Astrocyte of the hippocampus (primary cell): ENCODE data around the gene KIF5A.

ENCODE experiments used
- DNase-seq: peaks from one replicate; pipeline ENCODE4 v3.0.0; 2011; ENCODE audit warnings: low read depth, low spot score

The KIF5A gene

DNA sequence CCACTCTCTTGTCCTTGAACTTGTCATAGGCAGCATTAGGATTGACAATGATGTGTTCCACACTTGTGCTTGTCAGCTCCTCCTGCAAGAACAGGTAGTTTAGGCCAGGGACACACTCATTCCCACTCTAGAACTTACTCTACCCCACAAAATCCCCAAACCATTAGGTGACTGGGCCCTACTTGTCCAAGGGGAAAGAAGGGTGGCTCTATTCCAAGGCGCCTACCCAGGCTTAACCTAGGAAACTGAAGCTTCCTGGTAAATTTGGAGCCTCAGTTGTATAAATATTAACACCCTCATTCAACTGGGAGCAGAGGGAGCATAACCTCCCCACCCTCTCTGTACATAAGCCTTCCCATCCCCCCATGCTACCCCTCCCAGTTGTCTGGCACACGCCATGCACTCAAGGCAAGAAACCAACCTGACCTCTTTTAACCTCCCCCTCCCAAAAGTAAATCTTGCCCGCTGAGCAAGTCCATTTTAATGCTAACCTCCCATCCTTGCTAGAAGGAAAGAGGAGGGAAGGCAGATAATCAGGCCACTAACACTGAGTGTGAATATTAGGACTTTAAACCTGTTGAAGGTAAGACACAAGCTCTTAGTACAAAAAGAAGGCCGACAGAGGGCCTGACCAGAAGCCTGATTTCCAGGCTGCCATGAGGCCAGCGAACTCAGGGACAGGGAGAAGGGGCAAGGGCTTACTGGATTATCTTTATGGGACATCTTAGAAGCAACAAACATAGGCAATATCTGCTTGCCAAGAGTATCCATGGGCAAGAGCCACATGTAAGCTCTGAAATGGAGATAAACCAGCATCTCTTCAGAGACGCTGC lies 13.9 kb upstream of the KIF5A start:
- DNase-seq: no peak

DNA sequence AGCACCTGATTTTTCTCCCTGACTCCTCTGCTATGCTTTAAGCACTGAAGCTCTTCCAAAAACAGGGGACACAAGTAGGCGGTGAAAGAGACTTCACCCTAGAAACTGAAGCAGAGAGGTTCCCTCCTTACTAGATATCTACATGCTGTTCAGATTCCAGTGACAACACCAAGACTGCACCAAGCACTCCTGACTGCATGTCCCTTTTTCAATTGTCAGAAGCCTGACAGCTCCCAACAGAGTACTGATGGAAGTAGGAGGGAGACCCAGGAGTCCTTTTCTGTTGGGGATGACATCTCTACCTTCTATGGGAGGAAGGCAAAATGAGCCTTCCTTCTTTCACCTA lies 13.3 kb upstream of the KIF5A start:
- DNase-seq: no peak

DNA sequence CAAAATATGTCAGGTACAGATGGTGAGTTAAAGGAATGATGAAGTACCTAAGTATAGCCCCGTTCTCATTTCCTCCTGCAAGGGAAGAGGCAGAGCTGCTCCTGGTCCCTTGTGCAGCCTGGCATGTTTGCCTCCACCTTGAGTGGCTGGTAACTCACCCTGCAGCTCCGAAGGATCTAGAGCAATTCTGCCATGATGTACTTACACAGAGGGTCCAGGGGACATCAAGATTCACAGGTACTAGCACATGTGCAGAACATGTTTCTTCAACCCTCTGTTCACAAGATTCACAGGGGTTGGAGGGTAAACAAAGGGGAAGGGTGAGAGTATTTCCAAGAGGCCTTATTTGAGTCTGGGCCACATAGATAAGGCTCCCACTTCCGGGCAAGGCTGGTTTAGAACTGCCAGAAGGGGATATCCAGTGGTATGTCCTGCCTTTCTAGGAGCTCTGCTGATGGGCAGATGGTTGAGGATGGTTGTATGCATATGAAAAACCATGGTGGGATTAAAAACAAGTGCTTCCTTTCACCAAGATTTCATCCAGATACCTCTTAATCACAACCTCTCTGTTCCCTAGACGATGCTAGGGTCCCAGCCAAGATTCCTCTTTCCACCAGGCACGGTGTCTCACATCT lies 10.6 kb upstream of the KIF5A start:
- DNase-seq: no peak

DNA sequence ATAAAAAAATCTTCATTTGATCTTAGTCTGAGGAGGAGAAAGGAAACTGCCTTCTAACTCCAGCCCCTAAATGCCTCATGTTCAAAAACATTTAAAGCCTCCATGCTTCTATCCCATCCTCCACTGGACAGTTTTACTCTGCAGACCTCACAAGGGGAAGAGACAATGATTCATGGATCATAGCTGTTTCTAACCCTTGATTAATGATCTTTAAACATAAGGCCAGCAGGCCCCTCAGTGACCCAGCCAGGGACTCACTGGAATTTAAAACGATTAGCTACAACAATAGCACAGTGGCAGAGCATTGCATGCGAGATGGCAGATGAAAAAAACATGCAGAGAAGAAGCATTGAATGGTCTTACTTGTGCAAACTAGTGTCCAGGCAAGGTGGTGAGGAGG lies 8.8 kb upstream of the KIF5A start:
- DNase-seq: no peak

DNA sequence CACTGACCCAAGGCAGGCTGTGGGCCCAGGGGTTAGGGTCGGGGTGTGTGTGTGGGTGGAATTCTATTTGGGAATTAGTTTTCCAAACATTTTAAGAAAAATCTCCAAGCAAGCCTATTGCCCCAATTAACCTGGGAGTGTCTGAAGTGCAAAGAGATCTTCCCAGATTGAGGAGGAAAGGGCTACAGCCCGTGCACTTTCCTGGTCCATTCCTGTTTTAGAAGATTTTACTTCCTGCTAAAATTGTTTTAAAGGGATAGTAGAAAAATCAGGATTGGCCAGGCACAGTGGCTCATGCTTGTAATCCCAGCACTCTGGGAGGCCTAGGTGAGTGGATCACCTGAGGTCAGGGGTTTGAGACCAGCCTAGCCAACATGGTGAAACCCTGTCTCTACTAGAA lies 8.1 kb upstream of the KIF5A start:
- no peak for DNase-seq

- DNase-seq: no peak
Observed at GRCh38 chr12:57543581-57543980, 6.3 kb upstream of the KIF5A start.

- no peak for DNase-seq
Observed at GRCh38 chr12:57545809-57546437, 3.9 kb upstream of the KIF5A start.

DNA sequence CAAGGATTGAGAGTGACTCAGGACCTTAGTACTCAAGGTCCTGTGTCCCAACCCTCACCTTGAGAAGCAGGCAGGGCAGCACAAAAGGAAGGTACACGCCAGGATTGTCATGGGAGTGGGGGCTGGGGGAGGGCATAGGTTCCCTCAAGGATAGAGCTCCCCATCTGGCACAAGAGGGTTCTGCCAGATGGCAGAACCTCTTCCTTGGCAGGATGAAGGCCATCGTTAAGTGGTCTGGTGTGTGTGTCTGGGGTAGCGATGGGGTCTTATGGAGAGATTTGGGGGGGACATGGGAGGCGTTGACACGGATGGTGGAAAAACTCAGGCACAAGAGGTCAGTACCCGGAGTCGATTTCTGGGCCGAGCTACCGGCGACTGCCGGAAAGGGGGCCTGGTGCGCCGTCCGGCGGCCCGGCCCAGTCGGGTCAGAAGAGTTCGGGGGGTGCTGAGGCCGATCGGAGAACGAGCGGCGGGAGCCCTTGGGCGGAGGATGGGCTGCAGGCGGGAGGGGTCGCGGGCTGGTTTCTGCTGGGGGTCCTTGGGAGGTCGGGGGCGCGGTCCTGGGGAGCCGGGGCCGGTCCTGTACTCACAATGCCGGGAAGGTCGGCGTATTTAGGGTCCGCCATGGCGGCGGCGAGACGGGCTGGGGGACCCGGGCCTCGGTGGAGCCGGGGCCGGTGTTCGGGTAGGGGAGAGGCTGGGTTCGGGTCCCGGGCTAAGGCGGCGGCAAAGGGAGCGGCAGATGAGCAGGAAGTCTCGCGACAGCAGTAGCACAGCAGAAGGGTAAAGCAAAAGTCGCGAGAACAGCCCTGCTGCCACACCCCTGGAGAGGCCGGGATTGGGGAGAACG lies 3.2 kb upstream of the KIF5A start, which contains the start of gene DCTN2:
Gene DCTN2 (minus strand): TSS at position 755 of the 850 bp plus-strand sequence. CDS start 129 bp downstream, at position 626.
- DNase-seq: peak; percentile 98

DNA sequence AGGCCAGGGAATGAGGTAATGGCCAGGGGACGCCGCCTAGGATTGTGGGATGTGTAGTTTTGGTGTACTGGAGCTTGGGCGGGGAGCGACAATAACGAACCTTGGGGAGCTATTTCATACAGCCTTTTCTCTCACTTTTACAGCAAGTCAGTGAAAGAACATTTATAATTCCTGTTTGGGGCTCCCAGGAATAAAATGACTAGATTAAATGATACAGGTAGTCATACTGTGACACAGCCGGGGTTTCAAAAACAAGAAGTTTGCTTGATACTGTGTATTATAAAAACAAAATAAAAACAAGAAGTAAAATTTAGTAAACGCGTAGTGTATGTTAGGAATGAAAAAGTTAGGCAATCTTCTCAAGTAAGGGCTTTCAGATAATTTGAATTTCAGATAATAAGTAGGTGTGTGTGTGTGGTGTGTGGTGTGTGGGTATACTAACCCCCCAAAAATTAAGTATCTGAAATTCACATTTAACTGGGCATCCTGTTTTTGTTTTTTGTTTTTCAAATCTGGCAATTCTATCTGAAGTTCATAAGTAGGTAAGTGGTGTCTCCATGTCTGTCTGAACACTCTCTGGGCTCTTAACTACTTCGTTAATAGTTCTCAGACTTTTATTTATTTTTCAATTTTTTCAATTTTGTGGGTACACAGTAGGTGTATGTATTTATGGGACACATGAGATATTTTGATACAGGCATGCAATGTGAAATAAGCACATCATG lies 2.4 kb upstream of the KIF5A start:
- DNase-seq: no peak

GRCh38 chr12:57548013-57548315 lies 1.9 kb upstream of the KIF5A start:
- no peak for DNase-seq

- no peak for DNase-seq
Observed at GRCh38 chr12:57548488-57548887, 1.4 kb upstream of the KIF5A start.

DNA sequence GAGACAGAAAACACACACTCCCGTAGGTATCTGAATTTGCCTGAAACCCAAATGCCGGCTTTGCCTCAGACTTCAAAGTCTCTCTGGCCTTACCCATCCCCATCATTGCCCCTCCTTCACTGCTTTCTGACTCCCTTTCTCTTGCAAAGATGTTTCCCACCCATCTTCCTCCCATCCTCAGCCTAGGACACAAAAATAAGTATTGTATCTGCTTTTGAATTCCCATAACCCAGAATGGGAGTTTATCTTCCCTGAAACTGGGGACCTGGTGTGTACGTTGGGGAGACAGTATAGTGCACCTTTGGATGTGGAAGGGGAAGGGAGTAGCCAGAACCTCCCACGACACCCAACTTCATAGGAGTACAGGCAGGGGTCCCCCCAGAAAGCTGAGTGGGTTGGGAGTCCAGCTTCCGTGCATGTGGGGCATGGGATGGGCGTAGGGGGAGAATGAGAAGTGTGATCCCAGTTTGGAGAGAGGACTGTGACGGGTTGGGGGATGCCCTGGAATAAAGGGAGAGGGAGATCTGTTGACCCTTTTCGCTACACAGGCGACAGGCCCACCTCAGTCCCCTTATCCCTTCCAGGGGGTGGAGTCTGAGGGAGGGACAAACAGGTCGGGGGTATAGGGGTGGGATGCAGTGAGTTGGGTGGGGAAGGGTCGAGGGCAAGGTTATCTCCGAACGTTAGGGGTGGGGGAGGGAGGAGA lies 488 bp upstream of the KIF5A start:
- no peak for DNase-seq

DNA sequence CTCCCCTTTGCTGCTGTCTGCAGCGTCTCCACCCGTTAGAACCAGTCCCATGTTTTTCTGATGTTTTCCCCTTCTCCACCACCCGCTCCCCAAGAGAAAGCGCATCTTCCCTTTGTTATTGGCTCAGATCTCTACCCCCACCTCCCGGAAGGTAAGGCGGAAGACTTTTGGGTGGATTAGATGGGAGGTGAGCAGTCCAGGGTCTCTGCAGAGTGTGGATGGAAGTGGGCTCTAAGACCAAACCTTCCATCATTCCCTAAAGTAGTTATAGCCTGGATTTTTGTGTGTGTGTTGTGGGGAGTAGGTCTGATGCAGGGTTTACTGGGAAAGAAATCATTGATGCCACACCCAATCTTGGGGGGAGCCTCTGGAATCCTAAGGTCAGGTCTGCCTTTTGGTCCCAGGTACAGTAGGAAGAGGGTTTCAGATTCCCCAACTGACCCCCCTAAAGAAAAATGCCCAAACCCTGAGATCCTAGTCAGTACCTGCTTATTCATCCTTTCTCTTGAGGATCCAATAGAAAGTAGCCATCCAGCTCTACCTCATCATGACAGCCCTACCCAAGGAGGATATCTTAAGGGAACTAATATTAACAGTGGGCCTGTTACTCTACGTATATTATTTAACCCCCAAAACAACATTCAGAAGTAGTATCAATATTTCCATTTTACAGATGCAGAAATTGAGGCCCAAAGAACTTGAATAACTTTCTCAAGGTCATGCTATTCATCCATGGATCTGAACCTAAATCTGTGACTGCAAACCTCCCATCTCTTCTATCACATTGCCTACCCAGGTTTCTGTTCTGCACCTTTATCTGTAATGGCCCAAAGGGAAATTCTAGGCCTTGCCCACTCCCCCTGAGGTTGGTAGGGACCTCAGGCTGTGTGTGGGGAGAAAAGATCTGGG lies 1.1 kb downstream of the KIF5A start:
- DNase-seq: no peak

GRCh38 chr12:57551637-57552305 lies 1.9 kb downstream of the KIF5A start:
- no peak for DNase-seq

GRCh38 chr12:57552306-57552651 lies 2.4 kb downstream of the KIF5A start:
- DNase-seq: no peak

DNA sequence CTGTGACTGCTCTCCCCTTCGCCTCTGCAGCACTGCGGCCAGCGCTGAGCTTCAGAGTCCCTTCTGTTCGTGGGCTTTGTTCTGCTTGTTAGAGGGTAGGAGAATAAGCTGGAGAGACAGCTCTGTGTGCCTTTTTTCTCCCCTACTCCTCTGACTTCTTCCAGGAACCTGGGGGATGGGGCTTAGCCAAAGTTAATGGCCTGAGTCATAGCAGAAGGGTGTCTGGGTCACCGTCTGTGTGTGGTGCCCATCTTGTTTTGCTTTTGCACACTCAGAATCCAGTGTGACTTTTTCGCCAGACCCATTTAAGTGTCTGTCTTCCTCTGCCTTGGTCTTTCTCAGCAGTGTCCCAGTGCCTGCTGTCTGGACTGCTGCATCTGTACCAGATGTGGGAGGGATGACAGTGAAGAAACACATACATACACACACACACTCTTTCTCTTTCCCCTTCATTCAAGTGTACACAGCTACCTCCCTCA lies 3.0 kb downstream of the KIF5A start:
- peak; percentile 63 for DNase-seq

DNA sequence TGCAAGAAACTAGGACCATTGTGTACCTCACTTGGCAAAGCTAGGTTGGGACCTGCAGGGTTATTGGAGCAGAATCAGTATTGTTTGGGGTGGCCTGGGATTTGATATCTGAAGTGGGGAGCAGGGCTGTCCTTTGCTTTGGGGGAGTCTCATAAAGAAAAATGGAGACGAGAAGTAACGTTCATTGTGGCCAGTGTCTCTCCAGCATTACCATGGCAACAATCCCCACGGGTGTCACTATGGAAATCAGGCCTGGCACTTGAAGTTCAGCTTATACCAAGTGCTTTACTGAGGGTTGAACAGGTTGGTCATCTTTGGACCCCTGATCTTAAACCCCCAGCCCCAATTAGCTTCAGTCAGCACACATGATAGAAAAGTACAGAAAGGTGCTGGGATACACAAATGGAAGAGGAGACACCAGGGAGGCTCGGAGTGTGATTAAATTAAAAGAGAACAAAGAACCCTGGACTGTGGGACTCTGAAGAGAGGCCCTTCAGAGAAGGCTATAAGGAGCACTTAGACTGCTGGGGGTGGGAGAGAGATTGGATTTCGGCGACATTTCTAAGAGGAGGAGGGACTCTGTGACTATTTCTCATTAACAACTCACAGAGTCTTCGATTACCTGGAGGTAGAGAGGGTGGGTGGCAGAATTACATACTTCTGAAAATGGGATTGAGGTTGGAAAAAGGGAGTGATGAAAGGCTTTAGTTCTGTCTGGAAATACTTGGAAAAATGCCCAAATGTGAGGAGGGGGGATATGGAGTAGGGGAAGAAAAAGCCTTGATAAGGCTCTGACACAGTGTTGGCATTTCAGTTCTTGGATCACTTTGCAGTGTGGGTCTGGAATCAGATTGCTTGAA lies 3.7 kb downstream of the KIF5A start:
- DNase-seq: no peak

- no peak for DNase-seq
Observed at GRCh38 chr12:57554453-57554852, 4.6 kb downstream of the KIF5A start.
